Lung (tissue), 12 donors: ENCODE results near the gene EPHA8. TPM values are rescaled to one million over a fixed set of nuclear protein-coding genes. Genes with fewer than 3 reads are reported as not detected.

Experiments
- ATAC-seq: fragments of 200-7000 bp; cut with Tn5 transposase; one replicate; pipeline ENCODE4 v1.9.1; 2020; ENCODE audit warnings: moderate number of reproducible peaks; ENCODE audit not compliant: insufficient read depth, low FRiP score
- DNase-seq, 3 donors: peaks; one replicate each; pipeline ENCODE4 v3.0.0-alpha.2; 2013 to 2017
- H3K27ac ChIP-seq, 2 donors: one replicate each; pipeline ENCODE4 v1.5.1; 2013; ENCODE audit warnings: mild to moderate bottlenecking in 2 of 2, moderate library complexity in 2 of 2, control low read depth in 1 of 2, inconsistent platforms in 1 of 2, low read depth in 1 of 2, low read length in 1 of 2
- H3K27me3 ChIP-seq, 3 donors: one replicate each; pipeline ENCODE4 v1.5.1; 2013; ENCODE audit warnings: low read length in 2 of 3; ENCODE audit not compliant: control insufficient read depth in 3 of 3, insufficient read depth in 3 of 3
- H3K36me3 ChIP-seq, 4 donors: one replicate each; pipeline ENCODE4 v1.5.1; 2013; ENCODE audit warnings: low read length in 4 of 4, mild to moderate bottlenecking in 1 of 4, moderate library complexity in 1 of 4; ENCODE audit not compliant: control insufficient read depth in 4 of 4, insufficient read depth in 4 of 4
- H3K4me1 ChIP-seq, 5 donors: one replicate each; pipeline ENCODE4 v1.5.1; 2013; ENCODE audit warnings: low read length in 5 of 5, mild to moderate bottlenecking in 2 of 5, moderate library complexity in 1 of 5; ENCODE audit not compliant: control insufficient read depth in 5 of 5, insufficient read depth in 5 of 5
- H3K4me3 ChIP-seq: one replicate; pipeline ENCODE4 v1.5.1; 2013; ENCODE audit warnings: mild to moderate bottlenecking, control low read depth, moderate library complexity
- H3K9ac ChIP-seq, 2 donors: one replicate each; pipeline ENCODE4 v1.5.1; 2013; ENCODE audit warnings: low read length in 2 of 2, control low read depth in 1 of 2; ENCODE audit not compliant: insufficient read depth in 1 of 2
- H3K9me3 ChIP-seq, 4 donors: one replicate each; pipeline ENCODE4 v1.5.1; 2013; ENCODE audit warnings: low read length in 3 of 4, mild to moderate bottlenecking in 1 of 4, moderate library complexity in 1 of 4; ENCODE audit not compliant: control insufficient read depth in 4 of 4, insufficient read depth in 3 of 4
- CTCF ChIP-seq: IDR thresholded peaks from 2 replicates; pipeline ENCODE4 v1.5.1; 2012; ENCODE audit warnings: mild to moderate bottlenecking; ENCODE audit errors: control extremely low read depth, extremely low read depth
- WGBS, 2 donors: extraction: QIAGEN DNeasy Blood & Tissue Kit; methylation state at CpG; one replicate each; pipeline ENCODE4 v1.1.7; 2013; 5-methylcytosine and 5-hydroxymethylcytosine counted together
- polyA plus RNA-seq, 2 donors: library from polyadenylated mRNA; stranded (reverse); fragments of 200-250 nt; gene quantifications; one replicate each; pipeline ENCODE4 v1.2.1, GENCODE V29; 2013
- total RNA-seq, 2 donors: library from RNA; depleted of rRNA in 1 of 2; stranded (reverse); fragments of >200 nt in 1 of 2; gene quantifications; one replicate each; pipeline ENCODE4 v1.2.1, GENCODE V29; 2014 to 2021
- donor health status: control.
- donor health status: control.
- donor health status: Bipolar disorder and iron deficiency.
- donor health status: healthy.
- donor health status: DM: yes; HTN: yes; CAD: no.

The EPHA8 gene
- total and polyA plus RNA-seq, 4 donors, result 0.01 TPM; not detected in 3

- DNase-seq (no peak), ATAC-seq (no peak)
- H3K4me1 ChIP-seq, result no peaks in the 10 kb centered on the region
- peaks cover 0 to 16% (median 9%) of the 10 kb centered on the region in 3 donors for H3K27me3 ChIP-seq
- H3K4me3 ChIP-seq, result no peak overlapping the region
- H3K9ac ChIP-seq, result no peak overlapping the region
- WGBS, 2 donors, result 17 to 20% methylated on average over 20 of the region's 20 CpGs
- TF ChIP-seq CTCF, result no peak
- H3K36me3 ChIP-seq, result no peaks in the 10 kb centered on the region
- H3K9me3 ChIP-seq, result peaks cover 0 to 5% (median 0%) of the 10 kb centered on the region in 4 donors
- H3K27ac ChIP-seq, result no peak overlapping the region
Measured at GRCh38 chr1:22626237-22627157, 63.2 kb downstream of the EPHA8 start.

GRCh38 chr1:22627331-22627730 lies 64.0 kb downstream of the EPHA8 start:
- WGBS, 2 donors, result 40 to 74% methylated on average over 5 of the region's 5 CpGs
- no peak overlapping the region for H3K4me3 ChIP-seq
- peaks cover 0 to 18% (median 9%) of the 10 kb centered on the region in 3 donors for H3K27me3 ChIP-seq
- H3K27ac ChIP-seq, result no peak overlapping the region
- H3K9me3 ChIP-seq, result peaks cover 0 to 5% (median 0%) of the 10 kb centered on the region in 4 donors
- no peaks in the 10 kb centered on the region for H3K36me3 ChIP-seq
- H3K4me1 ChIP-seq, result no peaks in the 10 kb centered on the region
- ATAC-seq, result no peak
- no peak for DNase-seq
- no peak for TF ChIP-seq CTCF
- H3K9ac ChIP-seq, result no peak overlapping the region

- no peak for TF ChIP-seq CTCF
- H3K4me3 ChIP-seq, result no peak overlapping the region
- H3K9me3 ChIP-seq, result peaks cover 0 to 5% (median 0%) of the 10 kb centered on the region in 4 donors
- H3K27me3 ChIP-seq, result peaks cover 0 to 18% (median 9%) of the 10 kb centered on the region in 3 donors
- H3K4me1 ChIP-seq, result no peaks in the 10 kb centered on the region
- DNase-seq, result no peak
- 39 to 45% methylated on average over 11 of the region's 11 CpGs for whole genome bisulfite sequencing, 2 donors
- no peak overlapping the region for H3K27ac ChIP-seq
- no peaks in the 10 kb centered on the region for H3K36me3 ChIP-seq
- ATAC-seq, result no peak
- H3K9ac ChIP-seq, result no peak overlapping the region
Measured at GRCh38 chr1:22628698-22629444, 65.6 kb downstream of the EPHA8 start.
